Activated CD4-positive, CD25-positive, alpha-beta regulatory T cell treated with anti-CD3 and anti-CD28 coated beads, Interleukin-2, amount 50 U/mL, for 16 hours (primary cell): ENCODE measurements around the gene FZD4.
"Not testable (repeated sequence)": the region's sequence is repeated elsewhere in the genome, so short reads cannot be mapped to it uniquely, and the experiment has no call there.

ENCODE experiments used
- DNase-seq: peaks from one replicate; pipeline ENCODE4 v3.0.0-alpha.2; 2020; ENCODE audit warnings: low read depth, low spot score

FZD4 gene

GRCh38 chr11:86938203-86938899, 16.8 kb downstream of the FZD4 start:
- DNase-seq: no peak

DNA sequence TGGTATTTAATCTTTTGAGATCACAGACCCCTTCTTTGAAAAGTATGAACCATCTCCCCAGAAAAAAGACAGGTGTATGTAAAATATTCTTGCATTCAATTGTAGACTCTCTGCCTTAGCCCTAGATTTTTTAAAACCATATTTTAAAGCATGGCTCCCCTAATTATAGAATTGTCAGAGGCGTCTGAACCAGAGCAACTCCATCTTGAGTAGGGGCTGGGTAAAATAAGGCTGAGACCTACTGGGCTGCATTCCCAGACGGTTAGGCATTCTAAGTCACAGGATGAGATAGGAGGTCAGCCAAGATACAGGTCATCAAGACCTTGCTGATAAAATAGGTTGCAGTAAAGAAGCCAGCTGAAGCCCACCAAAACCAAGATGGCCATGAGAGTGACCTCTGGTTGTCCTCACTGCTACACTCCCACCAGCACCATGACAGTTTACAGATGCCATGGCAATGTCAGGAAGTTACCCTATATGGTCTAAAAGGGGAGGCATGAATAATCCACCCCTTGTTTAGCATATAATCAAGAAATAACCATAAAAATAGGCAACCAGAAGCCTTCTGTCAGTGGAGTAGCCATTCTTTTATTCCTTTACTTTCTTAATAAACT, 17.9 kb downstream of the FZD4 start:
- not testable (repeated sequence) for DNase-seq

GRCh38 chr11:86934926-86935579, 20.1 kb downstream of the FZD4 start:
- no peak for DNase-seq

GRCh38 chr11:86934582-86934900, 20.7 kb downstream of the FZD4 start:
- no peak for DNase-seq

- no peak for DNase-seq
Measured at GRCh38 chr11:86933891-86934581, 21.2 kb downstream of the FZD4 start.

DNA sequence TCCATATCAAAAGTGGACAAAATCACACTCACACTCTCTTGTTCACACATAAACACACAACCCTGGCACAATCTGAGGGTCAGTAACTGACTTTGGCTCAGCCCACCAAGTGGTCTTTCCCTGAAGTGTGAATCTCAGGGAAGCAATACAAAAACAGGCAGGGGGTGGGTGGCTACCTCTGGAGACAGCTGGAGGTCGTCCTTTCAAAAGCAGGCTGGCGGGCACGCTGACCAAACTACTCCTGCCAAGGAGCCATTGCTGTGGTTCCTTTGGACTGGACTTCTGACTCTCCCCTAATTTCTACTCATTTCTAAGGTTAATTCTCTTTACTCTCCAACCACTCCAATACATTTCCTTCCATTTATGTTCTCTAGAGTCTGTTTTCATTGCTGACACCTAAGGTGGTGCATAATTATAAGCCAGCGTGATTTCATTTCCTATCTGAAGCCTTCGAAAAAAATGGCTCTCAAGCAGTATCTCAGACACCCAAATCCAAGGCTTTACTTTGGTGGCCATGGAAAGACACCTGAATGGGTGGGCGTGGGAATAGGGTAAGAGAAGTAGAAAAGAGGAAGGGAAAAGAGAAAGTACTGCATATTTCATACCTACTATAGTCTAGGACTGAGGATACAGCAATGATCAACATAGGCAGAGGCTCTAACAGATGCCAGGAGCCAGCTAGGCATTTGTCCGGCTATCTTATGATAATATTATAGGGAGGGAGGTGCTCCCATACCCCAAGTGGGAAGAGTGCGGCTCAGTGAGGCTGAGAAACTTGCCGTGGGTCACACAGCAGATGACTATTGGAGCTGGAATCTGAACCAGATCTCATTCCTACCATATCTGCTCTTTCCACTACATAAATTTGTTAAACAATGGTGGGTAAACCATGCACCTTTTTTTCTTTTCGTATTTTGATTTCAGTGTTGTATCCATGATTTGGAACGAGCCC, 22.0 kb downstream of the FZD4 start:
- DNase-seq: no peak

- DNase-seq: no peak
Measured at GRCh38 chr11:86932259-86932585, 23.0 kb downstream of the FZD4 start.

DNA sequence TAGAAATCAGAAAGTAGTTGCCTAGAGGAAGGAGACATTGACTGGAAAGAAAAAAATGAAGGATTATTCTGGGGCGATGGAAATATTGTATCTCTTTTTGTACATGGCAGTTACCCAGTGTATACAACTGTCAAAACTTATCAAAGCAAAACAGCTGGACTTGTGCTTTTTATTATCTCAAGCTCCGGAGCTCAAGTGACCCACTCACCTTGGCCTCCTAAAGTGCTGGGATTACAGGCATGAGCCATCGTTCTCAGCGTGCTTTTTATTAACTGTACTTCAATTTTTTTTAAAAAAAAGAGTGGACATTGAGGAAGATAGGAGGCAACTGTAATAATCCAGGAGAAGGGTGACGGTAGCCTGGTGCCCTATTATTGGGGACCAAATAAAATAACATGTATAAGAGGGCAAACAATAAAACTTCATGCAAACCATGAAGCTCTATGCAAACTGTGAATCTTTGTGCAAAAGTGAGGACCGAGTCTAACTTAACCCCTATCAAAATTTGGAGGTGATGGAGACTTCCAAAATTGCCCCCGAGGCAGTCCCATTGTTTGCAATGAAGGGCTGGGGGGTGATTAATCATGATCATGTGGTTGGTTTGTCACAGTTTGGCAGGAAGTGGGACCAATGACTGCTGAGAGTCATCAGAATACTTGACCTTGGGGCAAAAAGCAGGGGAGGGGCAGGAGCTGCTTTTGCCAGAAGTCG, 23.5 kb downstream of the FZD4 start:
- DNase-seq: no peak

DNA sequence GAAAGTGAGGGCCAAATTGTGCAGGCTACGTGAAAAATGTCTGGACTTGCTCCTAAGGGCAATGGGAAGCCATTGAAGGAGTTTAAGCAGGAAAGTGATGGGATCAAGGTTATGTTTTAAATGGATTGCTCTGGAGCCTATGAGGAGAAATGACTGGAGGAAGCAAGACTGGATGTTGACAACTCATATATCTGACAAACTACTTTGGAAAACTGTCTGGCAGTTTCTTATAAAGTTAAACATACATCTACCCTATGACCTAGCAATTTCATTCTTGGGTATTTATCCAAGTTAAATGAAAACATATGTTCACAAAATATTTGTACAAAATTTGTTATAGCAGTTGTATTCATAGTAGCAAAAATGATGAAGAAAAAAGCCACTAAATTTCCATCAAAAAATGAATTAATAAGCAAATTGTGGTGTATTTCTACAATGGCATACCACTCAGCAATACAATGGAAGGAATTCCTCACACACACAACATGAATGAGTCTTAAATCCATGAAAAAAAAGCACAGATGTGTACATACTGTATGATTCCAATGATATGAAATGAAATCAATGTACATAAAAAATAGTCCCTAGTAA, 24.1 kb downstream of the FZD4 start:
- no peak for DNase-seq

DNA sequence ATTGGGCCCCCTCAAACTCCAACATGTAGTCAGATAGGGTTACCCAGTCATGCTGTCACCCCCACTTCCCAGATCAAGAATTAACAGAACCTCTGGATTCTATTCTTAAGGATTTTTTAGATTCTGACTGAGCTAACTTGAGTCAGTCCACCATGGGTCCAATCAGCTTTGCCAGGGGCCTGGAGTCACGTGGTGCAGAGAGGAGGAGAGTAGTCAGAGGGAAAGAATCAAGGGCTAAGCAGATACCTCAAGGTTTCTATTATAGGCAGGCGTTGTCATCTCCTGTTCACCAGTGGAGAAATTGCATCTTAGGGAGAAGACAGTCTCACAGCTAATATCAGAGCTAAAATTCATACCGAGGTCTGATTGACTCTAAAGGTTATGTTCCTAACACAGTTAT, 28.2 kb downstream of the FZD4 start:
- no peak for DNase-seq

GRCh38 chr11:86923999-86924766, 31.0 kb downstream of the FZD4 start:
- no peak for DNase-seq

GRCh38 chr11:86922225-86922624, 33.0 kb downstream of the FZD4 start:
- no peak for DNase-seq

DNA sequence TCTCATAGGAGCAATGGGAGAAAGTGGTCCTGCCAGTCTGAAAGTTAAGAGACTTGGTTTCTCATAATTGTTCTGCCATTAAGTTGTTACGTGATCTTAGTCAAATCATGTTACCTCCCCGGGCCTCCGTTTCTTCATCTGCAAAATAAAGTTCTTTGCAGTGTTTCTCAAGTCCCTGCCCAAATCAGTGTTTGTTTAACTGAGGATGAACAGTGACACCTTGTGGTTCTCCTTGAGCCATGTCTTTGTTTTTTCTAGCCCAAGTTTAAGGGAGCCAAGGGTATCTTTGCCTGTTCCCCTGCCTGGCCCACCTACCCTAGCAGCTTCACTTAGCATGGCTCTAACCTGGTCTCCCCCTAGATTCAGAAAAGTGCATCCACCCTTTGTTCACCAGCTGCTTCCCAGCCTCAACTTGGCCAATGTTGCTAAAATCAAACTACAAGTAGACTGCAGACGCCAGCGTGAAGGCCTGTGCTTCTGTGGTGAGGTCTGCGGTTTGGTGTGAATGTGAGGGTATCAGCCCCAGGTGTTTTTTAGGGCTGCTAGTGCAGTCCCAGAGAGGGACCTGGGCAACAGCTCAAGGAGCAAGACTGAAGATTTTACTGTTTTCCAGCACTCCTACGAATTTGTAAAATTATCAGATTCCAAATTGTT, 35.5 kb downstream of the FZD4 start:
- DNase-seq: no peak

GRCh38 chr11:86918973-86919372, 36.2 kb downstream of the FZD4 start:
- no peak for DNase-seq

GRCh38 chr11:86918496-86918895, 36.7 kb downstream of the FZD4 start:
- DNase-seq: no peak

- DNase-seq: no peak
Measured at GRCh38 chr11:86917589-86917988, 37.6 kb downstream of the FZD4 start.

- DNase-seq: no peak
Measured at GRCh38 chr11:86916330-86916729, 38.9 kb downstream of the FZD4 start.

DNA sequence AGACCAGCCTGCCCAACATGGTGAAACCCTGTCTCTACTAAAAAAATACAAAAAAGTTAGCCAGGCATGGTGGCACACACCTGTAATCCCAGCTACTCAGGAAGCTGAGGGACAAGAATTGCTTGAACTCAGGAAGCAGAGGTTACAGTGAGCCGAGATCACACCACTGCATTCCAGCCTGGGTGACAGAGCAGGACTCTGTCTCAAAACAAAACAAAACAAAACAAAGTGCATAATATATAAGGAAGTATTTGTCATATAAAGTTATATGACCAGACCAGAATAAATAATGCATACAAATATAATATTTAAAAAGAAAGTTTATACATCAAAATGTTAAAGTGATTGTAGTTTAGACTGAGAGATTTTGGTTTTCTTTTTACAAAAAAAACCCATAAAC, 39.3 kb downstream of the FZD4 start:
- DNase-seq: not testable (repeated sequence)

DNA sequence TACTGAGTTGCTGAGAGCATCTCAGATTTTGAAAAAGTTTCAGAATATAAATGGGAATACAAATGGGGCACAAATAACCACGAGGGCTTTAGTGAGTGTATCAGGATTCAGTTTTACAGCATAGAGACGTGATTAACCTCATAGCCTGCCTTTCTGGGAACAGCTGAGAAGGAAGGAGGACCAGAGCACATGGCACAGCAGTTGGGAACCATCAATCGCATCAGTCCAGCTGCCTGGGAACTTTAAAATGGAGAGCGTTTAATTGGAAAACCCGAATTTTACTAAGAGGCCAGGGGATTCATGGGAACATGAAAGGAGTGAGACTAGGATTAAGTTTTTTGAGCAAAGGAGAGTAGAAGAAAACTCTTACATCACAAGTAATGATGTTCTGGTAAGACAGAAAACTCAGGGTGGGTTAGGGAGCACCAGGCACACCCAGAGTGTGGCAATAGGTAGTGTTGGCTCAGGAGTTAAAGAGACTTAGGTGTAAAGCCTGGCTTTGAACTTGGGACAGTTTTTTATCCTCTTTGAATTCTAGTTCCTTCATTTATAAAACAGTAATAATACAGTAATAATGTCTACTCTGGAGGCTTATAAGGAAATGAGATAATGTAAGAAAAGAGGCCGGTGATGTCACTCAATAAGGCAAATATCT, 40.2 kb downstream of the FZD4 start:
- no peak for DNase-seq
